Hepatocyte (in vitro differentiated cells): ENCODE results near the gene CA14.

Experiments
- CTCF ChIP-seq: fragments of 200-600 bp; sonication (generic); IDR thresholded peaks from 2 replicates; pipeline ENCODE4 v1.5.1; 2016; ENCODE audit warnings: antibody characterized with exemption, mild to moderate bottlenecking; ENCODE audit not compliant: poor library complexity
- EZH2 ChIP-seq: fragments of 200-600 bp; sonication (generic); IDR thresholded peaks from 2 replicates; pipeline ENCODE4 v1.6.1; 2016; ENCODE audit warnings: antibody characterized with exemption, mild to moderate bottlenecking, borderline replicate concordance

DNA sequence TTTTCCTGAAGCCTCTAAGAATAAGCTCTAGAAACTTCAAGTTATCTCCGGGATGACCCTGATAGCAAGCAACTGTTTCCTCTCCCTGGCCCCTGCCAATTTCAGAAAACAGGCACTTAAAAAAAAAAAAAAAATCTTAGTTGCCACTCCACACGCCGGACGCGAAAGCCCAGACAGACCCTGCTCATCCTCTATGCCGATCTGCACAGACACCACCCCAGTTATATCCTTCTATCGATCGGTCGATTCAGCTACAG, 23.3 kb upstream of the CA14 start:
- TF ChIP-seq EZH2 (no peak), CTCF (no peak)
